HG03159 (cell line): ENCODE results near the gene PGLYRP2.

Source experiments
- ATAC-seq: cut with Tn5 transposase; IDR thresholded peaks from one replicate; pipeline ENCODE4 v1.9.1; 2021; ENCODE audit warnings: mild to moderate bottlenecking, moderate library complexity; ENCODE audit not compliant: unreplicated experiment

PGLYRP2 gene

GRCh38 chr19:15442142-15442920 lies 37.0 kb downstream of the PGLYRP2 start:
- no peak for ATAC-seq

GRCh38 chr19:15441317-15441716 lies 38.0 kb downstream of the PGLYRP2 start:
- ATAC-seq: no peak

- ATAC-seq: no peak
Observed at GRCh38 chr19:15439821-15440641, 39.3 kb downstream of the PGLYRP2 start.

GRCh38 chr19:15439078-15439799 lies 40.1 kb downstream of the PGLYRP2 start:
- ATAC-seq: no peak

- ATAC-seq: no peak
Observed at GRCh38 chr19:15438577-15438976, 40.7 kb downstream of the PGLYRP2 start.

DNA sequence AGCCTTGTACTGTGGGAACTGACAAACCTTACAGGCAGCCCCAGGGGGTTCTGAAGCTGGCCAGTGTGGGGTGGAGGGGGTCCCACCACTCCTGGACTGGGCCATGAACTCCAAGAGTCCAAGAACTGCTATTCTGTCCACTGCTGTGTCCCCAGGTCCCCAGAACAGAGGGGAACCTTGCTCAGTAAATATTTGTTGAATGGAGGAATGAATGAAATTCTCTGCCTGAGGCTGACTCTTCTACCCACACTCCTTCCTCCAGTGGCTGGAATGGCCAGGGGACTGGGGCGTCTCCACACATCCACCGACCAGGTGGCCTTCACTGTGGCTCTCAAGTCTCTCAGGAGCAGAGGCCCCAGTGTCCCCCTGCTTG lies 41.2 kb downstream of the PGLYRP2 start:
- no peak for ATAC-seq

DNA sequence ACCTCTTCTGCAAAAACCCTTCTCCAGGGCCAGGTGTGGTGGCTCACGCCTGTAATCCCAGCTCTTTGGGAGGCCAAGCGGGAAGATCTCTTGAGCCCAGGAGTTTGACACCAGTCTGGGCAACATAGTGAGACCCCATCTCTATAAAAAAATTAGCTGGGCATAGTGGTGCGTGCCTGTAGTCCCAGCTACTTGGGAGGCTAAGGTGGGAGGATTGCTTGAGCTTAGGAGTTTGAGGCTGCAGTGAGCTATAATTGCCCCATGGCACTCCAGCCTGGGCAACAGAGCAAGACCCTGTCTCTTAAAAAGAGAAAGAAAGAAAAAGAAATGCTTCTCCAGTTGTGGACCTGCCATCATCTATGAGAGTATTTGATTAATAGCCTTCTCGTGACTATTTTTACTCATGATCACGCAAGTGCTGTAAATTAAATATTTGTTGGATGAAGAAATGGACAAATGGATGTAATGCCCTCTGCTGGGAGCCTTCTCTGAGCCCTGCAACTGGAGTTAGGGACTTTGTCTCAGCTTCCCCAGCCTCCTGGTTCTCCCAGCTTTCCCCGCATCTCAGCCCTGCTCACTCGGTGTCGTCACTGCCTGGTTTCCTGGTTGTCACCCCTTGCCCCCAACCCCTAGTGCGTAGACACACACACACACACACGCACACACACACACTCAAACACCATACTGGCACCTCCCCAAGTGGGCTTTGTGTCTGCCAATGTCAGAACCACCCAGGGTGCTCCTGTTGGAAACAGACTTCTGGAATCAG lies 41.8 kb downstream of the PGLYRP2 start:
- no peak for ATAC-seq

GRCh38 chr19:15436826-15437110 lies 42.5 kb downstream of the PGLYRP2 start:
- no peak for ATAC-seq

DNA sequence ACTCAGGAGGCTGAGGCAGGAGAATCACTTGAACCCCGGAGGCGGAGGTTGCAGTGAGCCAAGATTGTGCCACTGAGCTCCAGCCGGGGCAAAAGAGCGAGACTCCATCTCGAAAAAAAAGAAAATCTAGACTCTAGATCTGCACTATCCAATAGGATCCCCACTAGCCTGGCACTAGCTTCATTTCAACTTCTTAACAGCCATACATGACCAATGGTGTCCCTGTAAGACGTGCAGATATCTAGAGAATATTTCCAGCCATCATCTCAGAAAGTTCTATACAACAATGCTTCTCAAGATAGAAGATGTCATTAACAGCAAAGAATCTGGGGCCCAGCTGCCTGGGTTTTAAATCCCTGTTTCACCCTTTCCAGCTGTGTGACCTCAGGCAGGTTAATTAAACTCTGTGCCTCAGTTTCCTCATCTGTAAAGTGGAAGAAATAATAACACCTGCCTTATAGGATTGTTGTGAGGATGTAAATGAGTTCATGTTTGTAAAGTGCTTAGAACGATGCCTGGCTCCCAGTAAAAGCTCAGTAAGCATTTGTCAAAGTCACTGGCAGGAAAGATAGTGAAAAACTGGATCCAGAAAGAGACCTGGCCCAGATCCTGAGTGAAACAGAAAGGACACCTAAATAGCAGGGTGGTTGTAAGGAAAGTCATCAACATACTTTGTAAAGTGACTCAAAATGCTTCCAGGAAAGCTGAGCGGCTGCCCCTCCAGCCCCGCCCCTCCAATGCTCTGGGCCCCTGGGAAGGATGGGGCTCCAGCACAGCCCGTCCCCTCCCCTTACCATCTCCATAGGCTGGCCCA lies 43.1 kb downstream of the PGLYRP2 start:
- ATAC-seq: no peak

DNA sequence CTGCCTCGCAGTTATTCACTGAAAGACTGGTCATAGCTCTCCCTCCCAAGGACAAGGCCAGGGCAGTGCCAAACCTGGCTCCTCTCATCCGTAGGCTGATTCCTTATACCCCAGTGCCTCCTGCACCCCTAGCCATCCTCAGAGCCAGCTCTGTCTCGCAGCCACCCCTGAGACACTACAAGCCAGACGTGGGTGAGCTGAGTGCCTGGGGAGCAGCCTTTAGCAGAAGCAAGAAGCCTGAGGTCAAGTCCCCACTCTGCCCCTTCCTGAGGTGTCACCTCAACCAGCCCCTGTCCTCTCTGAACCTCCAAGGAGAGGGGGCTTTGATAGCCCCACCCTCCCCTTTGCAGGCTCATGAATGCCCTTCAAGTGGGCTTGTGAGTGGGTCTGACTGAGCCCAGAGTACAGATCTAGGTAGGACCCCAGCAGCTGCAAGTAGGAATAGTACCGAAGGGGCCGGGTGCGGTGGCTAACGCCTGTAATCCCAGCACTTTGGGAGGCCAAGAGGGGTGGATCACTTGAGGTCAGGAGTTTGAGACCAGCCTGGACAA lies 45.7 kb downstream of the PGLYRP2 start:
- ATAC-seq: no peak

DNA sequence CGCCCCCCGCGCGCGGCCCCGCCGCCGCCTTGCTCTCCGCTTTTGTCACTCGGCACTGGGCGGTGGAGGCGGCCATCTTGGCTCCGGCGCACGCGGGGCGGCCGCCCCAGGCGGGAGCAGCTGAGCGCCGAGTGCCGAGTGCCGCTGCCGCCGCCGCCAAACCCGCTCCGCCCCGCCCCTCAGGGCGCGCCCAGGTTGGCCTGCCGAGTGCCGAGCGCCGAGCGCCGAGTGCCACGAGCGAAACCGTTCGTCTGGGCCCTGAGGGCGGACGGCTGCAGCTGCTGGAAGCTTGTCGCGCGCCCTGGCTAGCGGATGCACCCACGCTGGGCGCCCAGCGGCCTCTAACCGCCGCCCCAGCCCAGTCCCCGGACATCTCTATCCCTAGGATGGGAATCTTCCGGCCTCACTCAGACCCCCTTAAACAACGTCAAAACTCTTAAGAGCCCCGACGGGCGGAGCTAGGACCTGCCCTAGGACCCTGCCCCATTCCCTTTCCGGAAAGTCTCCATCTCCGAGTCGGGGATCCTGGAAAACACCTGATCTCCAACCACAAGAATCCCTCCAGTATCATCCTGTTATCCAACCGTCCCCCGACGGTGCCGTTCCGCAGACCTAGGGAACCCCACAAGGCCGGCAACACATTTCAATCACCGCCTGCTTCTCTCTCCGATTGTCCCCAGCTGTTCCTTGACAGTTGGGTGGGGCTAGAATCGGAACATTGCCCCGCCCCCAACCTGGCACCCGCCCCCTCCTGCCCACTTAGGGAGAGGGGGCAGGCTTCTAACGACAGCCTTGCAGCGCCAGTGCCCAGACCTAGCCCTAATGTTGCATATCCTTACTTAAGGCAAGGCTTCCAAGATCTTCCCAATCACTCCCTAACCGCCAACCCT lies 46.4 kb downstream of the PGLYRP2 start:
- ATAC-seq: peak; percentile 68

DNA sequence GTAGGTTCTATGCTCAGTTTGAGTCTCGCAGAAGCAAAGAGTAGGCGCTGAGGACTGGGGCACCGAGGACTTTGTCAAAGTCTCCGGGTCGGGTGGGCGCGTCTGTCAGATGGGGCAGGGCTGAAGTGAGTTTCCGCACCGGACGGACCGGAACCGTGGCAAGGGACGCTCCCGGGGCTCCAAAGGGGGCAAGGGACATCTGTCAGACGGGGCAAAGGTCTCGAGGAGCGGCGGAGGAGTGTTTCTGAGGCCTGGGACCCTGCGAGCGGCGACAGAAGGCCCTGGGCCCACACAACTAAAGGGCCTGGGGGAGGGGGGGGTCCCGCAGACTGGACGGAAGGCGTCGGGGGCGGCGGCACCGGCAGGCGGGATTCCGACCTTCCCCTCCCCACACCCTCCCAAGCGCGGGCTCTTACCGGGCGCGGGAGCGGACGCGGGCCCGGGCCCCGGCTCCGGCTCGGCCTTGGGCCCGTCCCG lies 47.2 kb downstream of the PGLYRP2 start:
- ATAC-seq: peak; percentile 7

- no peak for ATAC-seq
Observed at GRCh38 chr19:15431396-15432017, 47.8 kb downstream of the PGLYRP2 start.

DNA sequence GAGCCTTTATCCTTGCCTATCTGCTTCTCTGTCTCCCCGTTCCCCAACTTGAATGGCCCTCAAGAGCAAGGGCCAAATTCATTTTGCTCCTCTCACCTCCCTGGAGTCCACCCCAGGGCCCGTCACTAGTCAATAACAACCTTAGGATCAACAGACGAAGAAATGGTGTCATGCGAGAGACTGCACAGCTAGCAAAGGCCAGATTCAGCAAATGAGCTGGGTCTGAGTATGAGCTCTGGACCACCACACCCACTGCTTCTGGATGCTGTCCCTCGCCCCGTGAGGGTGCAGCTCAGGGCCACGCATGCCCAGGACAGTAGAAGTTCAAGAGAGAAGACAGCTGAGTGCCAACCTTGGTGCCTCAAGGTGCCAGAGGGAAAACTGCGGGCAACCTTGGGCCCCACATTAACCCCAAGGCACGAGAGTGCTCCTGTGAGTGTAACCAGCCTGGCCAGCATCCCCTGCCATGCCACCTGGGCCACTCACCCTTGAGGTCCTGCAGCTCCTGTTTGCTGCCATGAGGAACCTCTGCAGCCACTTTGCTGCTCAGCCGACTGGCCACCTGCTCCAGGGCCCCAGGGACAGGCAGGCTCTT lies 48.7 kb downstream of the PGLYRP2 start:
- no peak for ATAC-seq

DNA sequence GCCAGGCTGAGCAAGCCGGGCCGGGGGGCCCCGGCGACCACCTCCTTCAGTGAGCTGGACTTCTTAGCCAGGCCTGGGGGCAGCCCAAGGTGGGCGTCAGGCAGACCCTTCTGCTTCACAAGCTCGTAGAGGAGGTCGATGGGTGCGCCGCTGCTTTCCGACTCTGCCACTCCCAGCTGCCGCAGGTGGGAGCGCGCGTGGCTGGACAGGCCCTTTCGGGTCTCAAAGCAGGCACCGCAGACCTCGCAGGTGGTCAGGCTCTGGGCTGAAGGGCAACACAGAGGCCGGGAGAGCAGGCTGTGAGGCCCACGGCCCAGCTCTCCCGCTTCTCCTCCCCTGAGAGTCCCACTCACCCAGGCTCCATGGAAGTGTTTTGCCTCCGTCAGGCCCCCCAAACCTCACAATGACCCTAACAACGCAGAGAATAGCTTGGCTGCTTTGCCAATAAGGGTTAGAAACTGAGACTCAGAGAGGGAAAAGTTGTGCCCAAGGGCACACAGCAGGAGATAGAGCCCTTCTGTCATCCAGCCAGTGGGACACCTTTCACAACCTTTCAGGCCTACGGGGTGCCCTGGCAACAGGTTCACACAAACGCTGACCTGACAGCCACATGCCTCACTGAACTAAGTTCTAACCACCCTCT lies 49.4 kb downstream of the PGLYRP2 start:
- ATAC-seq: no peak

GRCh38 chr19:15428956-15429824 lies 50.1 kb downstream of the PGLYRP2 start:
- ATAC-seq: no peak
